Measurements from ENCODE around the gene THADA.

THADA gene

DNA sequence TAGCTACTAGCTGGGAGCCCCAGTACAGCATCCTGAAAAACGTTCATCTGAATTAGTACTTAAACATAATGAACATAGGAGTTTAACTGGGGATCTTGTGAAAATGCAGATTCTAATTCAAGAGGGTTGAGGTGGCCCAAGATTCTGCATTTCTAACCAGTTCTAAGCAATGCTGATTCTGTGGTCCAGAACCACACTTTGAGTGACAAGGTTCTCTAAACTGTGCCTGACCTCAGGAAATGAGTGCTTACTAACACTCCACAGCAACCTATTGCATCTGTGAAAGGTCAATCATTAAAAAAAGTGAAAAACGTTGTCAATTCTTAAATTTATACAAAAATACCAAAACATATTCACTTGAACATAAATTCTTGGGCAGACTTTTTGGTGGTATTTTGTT is 212.3 kb downstream of the THADA start:
- DNase-seq, result no peak

DNA sequence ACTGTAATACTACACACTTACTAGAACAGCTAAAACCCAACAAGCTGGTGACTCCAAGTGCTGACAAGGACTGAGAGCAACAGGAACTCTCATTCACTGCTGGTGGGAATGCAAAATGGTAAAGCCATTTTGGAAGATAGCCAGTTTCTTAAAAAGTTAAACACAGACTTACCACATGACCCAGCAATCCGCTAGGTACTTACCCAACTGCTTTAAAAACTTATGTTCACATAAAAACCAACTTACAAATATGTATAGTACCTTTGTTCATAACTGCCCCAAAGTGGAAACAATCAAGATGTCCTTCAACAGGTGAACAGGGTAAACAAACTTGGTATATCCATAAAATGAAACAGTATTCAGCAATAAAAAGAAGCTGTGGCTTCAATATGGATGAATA is 216.3 kb downstream of the THADA start:
- DNase-seq, result no peak

GRCh38 chr2:43377327-43377726 is 218.5 kb downstream of the THADA start:
- DNase-seq, result no peak

- DNase-seq, result no peak
Observed at GRCh38 chr2:43376523-43377198, 219.2 kb downstream of the THADA start.

GRCh38 chr2:43375746-43376522 is 219.9 kb downstream of the THADA start:
- DNase-seq, result no peak

- no peak for DNase-seq
Observed at GRCh38 chr2:43372416-43373081, 223.3 kb downstream of the THADA start.

DNA sequence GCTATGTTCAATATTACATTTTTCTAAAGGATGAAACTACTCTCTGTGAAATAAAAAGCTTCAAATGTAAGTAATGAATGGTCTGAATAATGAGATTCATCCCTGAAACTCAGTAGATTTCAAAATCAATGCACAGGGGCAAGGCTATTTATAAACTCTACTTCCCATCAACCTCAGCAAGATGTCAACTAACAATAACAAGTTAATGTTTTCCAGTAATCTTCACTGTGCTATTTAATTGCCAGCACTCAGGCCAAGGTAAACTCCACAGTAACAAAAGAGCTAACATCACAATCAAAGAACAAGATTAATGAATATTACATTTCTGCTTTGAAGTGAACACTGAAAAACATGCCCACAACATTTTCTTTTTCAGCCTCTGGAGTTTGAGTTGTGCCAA is 225.1 kb downstream of the THADA start:
- no peak for DNase-seq

GRCh38 chr2:43370146-43370545 is 225.7 kb downstream of the THADA start:
- DNase-seq, result no peak

DNA sequence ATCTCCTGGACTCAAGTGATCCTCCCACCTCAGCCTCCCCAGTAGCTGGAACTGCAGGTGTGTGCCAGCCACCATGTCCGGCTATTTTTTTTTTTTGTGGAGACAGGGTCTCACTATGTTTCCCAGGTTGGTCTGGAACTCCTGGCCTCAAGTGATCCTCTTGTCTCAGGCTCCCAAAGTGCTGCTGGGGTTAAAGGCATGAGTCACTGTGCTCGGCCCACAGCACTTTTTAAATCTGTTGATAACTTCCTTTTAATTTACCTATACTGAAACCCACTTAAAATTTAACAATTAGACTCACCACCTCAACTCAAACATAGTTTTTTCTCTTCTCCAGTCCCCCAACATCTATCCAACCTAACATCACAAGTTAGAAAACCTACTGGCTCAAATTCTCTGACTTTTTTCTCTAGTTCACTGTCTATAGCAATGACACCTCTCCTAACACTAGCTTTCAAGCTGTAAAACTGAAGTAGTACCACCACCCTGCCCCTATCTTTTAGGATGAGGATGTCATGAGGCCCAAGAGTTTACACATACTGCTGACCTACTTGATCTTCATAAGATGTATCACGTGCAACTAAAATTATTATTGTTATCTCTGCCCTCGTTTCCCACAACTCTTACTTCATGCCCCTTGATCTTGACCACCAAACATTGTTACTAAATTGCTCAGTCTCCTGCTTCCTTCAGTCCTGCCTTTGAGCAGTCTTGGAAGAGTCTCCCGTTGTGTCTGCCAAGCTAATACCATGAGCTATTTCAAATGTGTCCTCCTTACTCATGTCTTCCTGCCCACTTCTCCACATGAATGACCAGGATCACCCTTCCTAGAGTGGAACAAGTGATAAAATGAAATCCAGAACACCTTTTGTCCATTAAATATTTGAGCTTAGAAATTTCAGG is 227.1 kb downstream of the THADA start:
- DNase-seq, result no peak

GRCh38 chr2:43367012-43367782 is 228.6 kb downstream of the THADA start:
- no peak for DNase-seq

GRCh38 chr2:43363120-43363519 is 232.7 kb downstream of the THADA start:
- no peak for DNase-seq

DNA sequence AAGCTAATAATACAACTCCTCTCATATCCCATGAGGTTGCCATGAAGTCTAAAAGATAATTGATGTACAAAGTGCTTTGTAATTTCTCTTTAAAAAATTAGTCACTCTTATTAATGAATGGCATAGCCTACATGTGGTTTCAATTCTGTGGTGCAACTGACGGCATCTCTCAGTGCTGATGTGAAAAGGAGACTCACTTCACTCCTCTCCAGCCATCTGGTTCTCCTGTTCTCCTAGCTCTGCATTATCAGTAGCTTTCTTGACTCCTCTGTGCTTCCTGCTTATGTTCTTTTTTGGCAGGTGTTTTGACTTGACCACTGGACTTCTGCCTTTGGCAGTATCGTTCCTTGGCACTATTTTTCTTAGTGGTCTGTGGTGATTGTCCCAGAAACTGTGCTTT is 234.6 kb downstream of the THADA start:
- no peak for DNase-seq

DNA sequence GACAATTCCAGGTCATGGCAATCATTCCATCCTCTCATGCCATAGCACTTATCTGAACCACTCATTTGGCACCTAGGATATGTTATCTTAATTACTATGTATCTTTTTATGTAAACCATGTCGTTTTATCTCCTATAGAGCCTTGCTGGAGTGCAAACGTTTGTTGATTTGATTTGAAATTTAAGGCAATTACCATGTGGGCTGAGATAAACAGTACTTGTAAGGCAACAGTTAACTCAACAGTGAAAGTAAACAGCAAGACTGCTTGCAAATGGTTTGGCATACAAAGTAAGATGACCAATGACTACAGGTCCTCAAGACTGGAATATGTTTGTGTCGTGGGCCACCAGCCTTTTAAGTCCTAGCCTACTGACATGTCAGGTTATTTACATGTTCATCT is 235.7 kb downstream of the THADA start:
- no peak for DNase-seq

DNA sequence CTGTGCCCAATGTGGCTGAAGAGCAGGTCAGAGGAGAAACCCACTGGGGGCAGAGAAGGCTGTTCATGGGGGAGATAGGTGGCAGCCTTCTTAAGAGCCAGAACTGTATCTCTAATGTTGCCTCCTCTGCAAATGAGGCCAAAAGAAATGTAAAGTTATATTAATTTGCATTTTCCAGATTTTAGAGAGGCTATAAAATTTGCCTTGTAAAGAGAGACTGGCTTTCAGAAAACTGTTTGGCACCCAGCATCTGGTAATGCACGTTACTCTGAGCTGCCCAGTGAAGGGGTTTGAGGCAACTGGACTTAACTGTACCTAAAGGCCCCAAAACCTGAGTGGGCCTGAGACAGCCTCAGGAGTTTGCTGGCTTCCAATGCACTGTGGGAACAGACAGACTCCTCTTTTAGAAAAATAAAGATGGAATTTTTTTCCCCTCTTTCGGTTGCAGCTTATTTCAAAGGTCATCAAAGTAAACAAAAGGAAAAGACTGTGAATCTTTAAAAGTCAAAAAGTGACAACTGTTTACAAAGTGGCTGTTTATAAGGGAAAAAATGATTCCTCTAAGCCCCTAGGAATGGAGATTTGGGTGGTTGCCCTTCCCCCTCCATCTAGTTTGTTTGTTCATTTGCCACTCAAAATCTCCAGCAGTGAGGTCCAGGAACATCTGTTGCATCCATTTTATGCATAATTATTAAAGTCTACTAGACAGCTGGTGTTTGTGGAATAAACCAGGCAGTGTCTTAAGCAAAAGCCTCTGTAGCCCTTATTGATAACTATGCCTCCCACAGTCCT is 237.2 kb downstream of the THADA start:
- DNase-seq, result no peak

DNA sequence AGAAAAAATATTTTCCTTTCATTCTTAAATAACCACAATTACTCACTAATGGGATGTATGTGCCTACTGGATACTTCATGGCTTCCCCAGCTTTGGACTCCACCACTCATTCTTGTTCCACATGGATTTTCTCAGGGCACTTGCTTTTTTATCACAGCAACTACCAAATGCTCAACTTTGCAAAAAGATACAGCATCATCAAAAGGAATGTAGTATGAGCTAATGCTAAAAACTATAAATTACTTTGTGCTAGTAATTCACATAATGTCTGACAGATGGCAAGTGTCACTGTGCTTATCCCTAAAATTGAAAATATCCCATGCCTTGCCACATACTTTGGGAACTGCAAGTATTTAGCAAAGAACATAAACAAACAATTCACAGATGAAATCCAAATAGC is 239.1 kb downstream of the THADA start:
- DNase-seq, result no peak

DNA sequence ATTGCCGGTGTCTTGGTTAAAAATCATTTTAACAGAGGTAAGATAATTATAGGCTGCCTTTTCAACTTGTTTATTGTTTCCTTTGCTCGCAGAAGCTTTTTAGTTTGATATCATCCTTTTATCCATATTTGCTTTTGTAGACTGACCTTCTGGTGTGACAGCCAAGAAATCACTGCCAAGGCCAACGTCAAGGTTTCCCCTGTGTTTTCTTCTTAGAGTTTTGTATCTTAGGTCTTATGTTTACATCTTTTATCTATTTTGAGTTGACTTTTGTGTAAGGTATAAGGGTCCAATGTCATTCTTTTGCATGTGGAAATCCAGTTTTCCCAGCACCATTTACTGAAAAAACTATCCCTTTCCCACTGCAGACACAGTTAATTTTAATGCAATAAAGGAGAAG is 240.4 kb downstream of the THADA start:
- no peak for DNase-seq

DNA sequence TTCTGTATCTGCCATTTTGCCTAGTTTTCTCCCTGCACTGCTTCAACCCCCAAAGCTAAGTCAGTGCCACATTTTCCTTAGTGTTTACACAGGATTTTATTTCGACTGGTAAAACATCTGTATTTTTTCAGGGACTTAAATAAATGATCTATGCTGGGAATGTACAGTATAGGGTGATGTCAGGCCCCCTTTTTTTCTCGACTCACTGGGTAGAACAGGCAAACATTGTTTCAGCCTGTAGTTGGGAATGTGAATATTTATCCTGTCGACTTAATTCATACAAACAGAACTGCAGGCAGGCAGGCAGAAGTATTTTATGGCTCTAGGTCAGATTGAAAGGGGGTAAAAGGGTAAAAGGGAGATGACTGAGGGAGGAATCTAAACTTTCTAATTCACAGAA is 245.9 kb downstream of the THADA start:
- DNase-seq, result no peak

GRCh38 chr2:43348908-43349661 is 246.8 kb downstream of the THADA start:
- DNase-seq, result no peak

DNA sequence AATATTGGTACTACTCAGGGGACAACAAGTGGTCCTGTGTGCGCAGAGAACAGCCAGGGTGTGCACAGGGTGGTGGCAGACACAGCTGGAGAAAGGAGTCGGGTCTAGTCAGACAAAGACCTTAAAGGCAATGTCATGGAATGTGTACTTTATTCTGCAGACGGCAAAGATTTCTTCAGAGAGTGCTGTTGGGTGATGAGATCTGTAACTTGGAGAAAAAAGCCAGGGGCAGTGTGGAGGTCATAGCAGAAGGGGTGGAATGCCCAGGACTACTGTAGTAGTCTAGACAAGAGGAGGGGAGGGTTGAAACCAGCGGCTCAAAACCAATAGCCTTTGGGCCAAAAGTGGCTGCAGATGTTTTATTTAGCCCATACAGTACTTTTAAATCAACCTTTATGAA is 248.1 kb downstream of the THADA start:
- DNase-seq, result no peak

Measured in midbrain (tissue), 1 donor.